Pancreas (tissue), 10 donors: ENCODE measurements around the gene CRYBG3. TPM values are rescaled to one million over a fixed set of nuclear protein-coding genes. Genes with fewer than 3 reads are reported as not detected.
A peak's percentile ranks its signal among the peaks of the same experiment; 100 is the strongest.

Source experiments
- ATAC-seq, 4 donors: fragments of 200-7000 bp; cut with Tn5 transposase; one replicate each; pipeline versions ENCODE4 v1.8.0 to v1.9.1; 2020; ENCODE audit warnings: mild to moderate bottlenecking in 4 of 4, moderate library complexity in 4 of 4
- DNase-seq, 6 donors: peaks; one replicate each; pipeline ENCODE4 v3.0.0-alpha.2; 2020
- FAIRE-seq: peaks from 2 replicates; lab custom pipeline; 2012; peaks lifted over from hg19 to GRCh38; lab: Jason Lieb, UNC
- H3K27ac ChIP-seq, 4 donors: fragments of 200-600 bp; sonication (generic); 1 replicate in 3 of 4; 2 replicates in 1 of 4; pipeline versions ENCODE4 v1.5.0 to v1.8.0; 2020
- H3K27me3 ChIP-seq, 4 donors: fragments of 200-600 bp; one replicate each; pipeline ENCODE4 v1.8.0; 2021
- H3K36me3 ChIP-seq, 3 donors: fragments of 200-600 bp; sonication (generic) in 1 of 3; one replicate each; pipeline versions ENCODE4 v1.5.0 to v1.8.0; 2020 to 2021
- H3K4me1 ChIP-seq, 3 donors: fragments of 200-600 bp; one replicate each; pipeline ENCODE4 v1.8.0; 2021
- H3K4me3 ChIP-seq, 4 donors: fragments of 200-600 bp; sonication (generic) in 2 of 4; one replicate each; pipeline versions ENCODE4 v1.5.0 to v1.8.0; 2020 to 2021
- H3K9me3 ChIP-seq, 4 donors: fragments of 200-600 bp; one replicate each; pipeline ENCODE4 v1.8.0; 2021
- CTCF ChIP-seq, 4 donors: fragments of 200-600 bp; sonication (generic) in 3 of 4; IDR thresholded peaks; one replicate each; pipeline versions ENCODE4 v1.5.0 to v1.8.0; 2021; ENCODE audit warnings: antibody characterized with exemption in 4 of 4
- whole genome bisulfite sequencing, 2 donors: extraction: QIAGEN DNeasy Blood & Tissue Kit; methylation state at CpG; one replicate each; pipeline ENCODE4 v1.1.7; 2013; 5-methylcytosine and 5-hydroxymethylcytosine counted together
- intact Hi-C, 3 donors: fragments of 100-400 bp; cut with DNase I; formaldehyde crosslinking; loops; one replicate each; pipeline versions ENCODE4 v1.11.1 to v1.14.2; 2022
- polyA plus RNA-seq, 2 donors: library from polyadenylated mRNA; stranded (reverse); fragments of 200-250 nt; gene quantifications; one replicate each; pipeline ENCODE4 v1.2.3, GENCODE V29; 2013
- total RNA-seq, 6 donors: library from RNA; stranded (reverse); fragmentation: NEBNext Ultra II Directional in 4 of 6; extraction: Animal tissue kit (Norgen Biotek cat#: 25700) in 4 of 6; gene quantifications; one replicate each; pipeline versions ENCODE4 v1.2.1 to v1.2.4, GENCODE V29; 2021 to 2023
- donor health status: healthy with polysubstance abuse.
- donor health status: DM: no; HTN: no; CAD: no; lungs with moderate emphysema.
- donor health status: DM: no; HTN: no; CAD: no.
- donor health status: control.
- donor health status: control.
- donor health status: Bipolar disorder and iron deficiency.
- donor health status: DM: yes; HTN: yes; CAD: no.
- donor health status: DM: no; HTN: no; CAD: no.
- donor health status: DM: no; HTN: no; CAD: no.
- donor health status: DM: yes; HTN: yes; CAD: no.

The CRYBG3 gene
- total and polyA plus RNA-seq, 8 donors: 3.1 to 15.2 (median 10.2) TPM

- Histone ChIP-seq H3K4me3 (no peak overlapping the region), H3K27ac (no peak overlapping the region), H3K27me3 (no peaks in the 10 kb centered on the region), H3K4me1 (no peaks in the 10 kb centered on the region), H3K9me3 (no peaks in the 10 kb centered on the region), H3K36me3 (no peaks in the 10 kb centered on the region)
- no peak for FAIRE-seq
- ATAC-seq: no peak
- DNase-seq: no peak
- intact Hi-C loops: no loop called here
- WGBS, 2 donors: 61 to 70% methylated on average over 3 of the region's 3 CpGs
- no peak for TF ChIP-seq CTCF (IDR thresholded peaks at IDR 0.05)
These were observed 3.8 kb upstream of the CRYBG3 start for GRCh38 chr3:97817965-97818364.

- H3K27me3 ChIP-seq: no peaks in the 10 kb centered on the region
- 71 to 77% methylated on average over 5 of the region's 5 CpGs for WGBS, 2 donors
- DNase-seq (no peak), ATAC-seq (no peak), FAIRE-seq (no peak)
- H3K4me1 ChIP-seq: peaks cover 0 to 10% (median 4%) of the 10 kb centered on the region in 3 donors
- peak overlapping the region in 1 of 4 donors; percentile 87 for H3K27ac ChIP-seq
- H3K4me3 ChIP-seq: peak overlapping the region in 2 of 4 donors; percentile 92 to 93
- intact Hi-C loops: no loop called here
- no peak for TF ChIP-seq CTCF (IDR thresholded peaks at IDR 0.05)
- H3K9me3 ChIP-seq: no peaks in the 10 kb centered on the region
- H3K36me3 ChIP-seq: no peaks in the 10 kb centered on the region
These were observed 1.0 kb upstream of the CRYBG3 start for GRCh38 chr3:97820780-97821179.

GRCh38 chr3:97821287-97821773, 481 bp upstream of the CRYBG3 start:
- Histone ChIP-seq H3K36me3 (no peaks in the 10 kb centered on the region), H3K9me3 (no peaks in the 10 kb centered on the region), H3K4me3 (peak overlapping the region; percentile 47 to 93 (median 90)), H3K27ac (peak overlapping the region; percentile 76 to 87 (median 82)), H3K27me3 (no peaks in the 10 kb centered on the region), H3K4me1 (peaks cover 0 to 10% (median 4%) of the 10 kb centered on the region in 3 donors)
- DNase-seq (peak in 5 of 6 donors; percentile 35 to 75 (median 58)), FAIRE-seq (no peak), ATAC-seq (peak; percentile 29 to 39 (median 38))
- 0% methylated on average over 23 of the region's 23 CpGs for WGBS, 2 donors
- TF ChIP-seq CTCF (IDR thresholded peaks at IDR 0.05): no peak
- intact Hi-C loops: no loop called here

GRCh38 chr3:97822359-97822775, 556 bp downstream of the CRYBG3 start:
- no peak for TF ChIP-seq CTCF (IDR thresholded peaks at IDR 0.05)
- ATAC-seq (peak; percentile 55 to 66 (median 62)), FAIRE-seq (no peak), DNase-seq (peak; percentile 32 to 75 (median 50))
- Histone ChIP-seq H3K4me3 (peak overlapping the region; percentile 47 to 93 (median 90)), H3K36me3 (no peaks in the 10 kb centered on the region), H3K27ac (peak overlapping the region; percentile 76 to 87 (median 82)), H3K27me3 (no peaks in the 10 kb centered on the region), H3K4me1 (peaks cover 0 to 10% (median 4%) of the 10 kb centered on the region in 3 donors), H3K9me3 (no peaks in the 10 kb centered on the region)
- WGBS, 2 donors: 0 to 1% methylated on average over 31 to 36 of the region's 36 CpGs
- intact Hi-C loops: no loop called here
